ENCODE data around the gene PAX2. TPM values are rescaled to one million over a fixed set of nuclear protein-coding genes. Genes with fewer than 3 reads are reported as not detected.

Gene PAX2
- total RNA-seq, 1 donor from 2014 or later = not detected

- DNase-seq (no peak), ATAC-seq (no peak)
- Histone ChIP-seq H3K27me3 (ENCODE audit: low read depth) (peaks cover 75% of the 10 kb centered on the region), H3K4me3 (no peak overlapping the region), H3K4me1 (no peaks in the 10 kb centered on the region), H3K36me3 (no peaks in the 10 kb centered on the region), H3K9me3 (no peaks in the 10 kb centered on the region), H3K27ac (no peak overlapping the region)
- intact Hi-C loops (cut with DNase I) = no loop called here
- no peak for TF ChIP-seq CTCF (IDR thresholded peaks at IDR 0.05)
These were observed 67.6 kb downstream of the PAX2 start for GRCh38 chr10:100812978-100813377.

- intact Hi-C loops (cut with DNase I) = no loop called here
- no peak overlapping the region for H3K27ac ChIP-seq
- peaks cover 82% of the 10 kb centered on the region for H3K27me3 ChIP-seq (ENCODE audit: low read depth)
- no peak for TF ChIP-seq CTCF (IDR thresholded peaks at IDR 0.05)
- no peaks in the 10 kb centered on the region for H3K36me3 ChIP-seq
- no peaks in the 10 kb centered on the region for H3K4me1 ChIP-seq
- H3K9me3 ChIP-seq = no peaks in the 10 kb centered on the region
- ATAC-seq = no peak
- H3K4me3 ChIP-seq = no peak overlapping the region
- DNase-seq = no peak
These were observed 69.5 kb downstream of the PAX2 start for GRCh38 chr10:100814751-100815474.

- intact Hi-C loops (cut with DNase I) = no loop called here
- DNase-seq = no peak
- H3K27me3 ChIP-seq (ENCODE audit: low read depth) = peaks cover 87% of the 10 kb centered on the region
- no peaks in the 10 kb centered on the region for H3K36me3 ChIP-seq
- no peaks in the 10 kb centered on the region for H3K9me3 ChIP-seq
- no peak for TF ChIP-seq CTCF (IDR thresholded peaks at IDR 0.05)
- ATAC-seq = no peak
- H3K4me1 ChIP-seq = no peaks in the 10 kb centered on the region
- H3K27ac ChIP-seq = no peak overlapping the region
- no peak overlapping the region for H3K4me3 ChIP-seq
These were observed 71.3 kb downstream of the PAX2 start for GRCh38 chr10:100816671-100817070.

- H3K27me3 ChIP-seq (ENCODE audit: low read depth) = peaks cover 85% of the 10 kb centered on the region
- H3K9me3 ChIP-seq = no peaks in the 10 kb centered on the region
- ATAC-seq = no peak
- no peak overlapping the region for H3K4me3 ChIP-seq
- DNase-seq = no peak
- H3K27ac ChIP-seq = no peak overlapping the region
- intact Hi-C loops (cut with DNase I) = no loop called here
- H3K36me3 ChIP-seq = no peaks in the 10 kb centered on the region
- no peak for TF ChIP-seq CTCF (IDR thresholded peaks at IDR 0.05)
- H3K4me1 ChIP-seq = no peaks in the 10 kb centered on the region
These were observed 72.0 kb downstream of the PAX2 start for GRCh38 chr10:100817268-100817839.

DNA sequence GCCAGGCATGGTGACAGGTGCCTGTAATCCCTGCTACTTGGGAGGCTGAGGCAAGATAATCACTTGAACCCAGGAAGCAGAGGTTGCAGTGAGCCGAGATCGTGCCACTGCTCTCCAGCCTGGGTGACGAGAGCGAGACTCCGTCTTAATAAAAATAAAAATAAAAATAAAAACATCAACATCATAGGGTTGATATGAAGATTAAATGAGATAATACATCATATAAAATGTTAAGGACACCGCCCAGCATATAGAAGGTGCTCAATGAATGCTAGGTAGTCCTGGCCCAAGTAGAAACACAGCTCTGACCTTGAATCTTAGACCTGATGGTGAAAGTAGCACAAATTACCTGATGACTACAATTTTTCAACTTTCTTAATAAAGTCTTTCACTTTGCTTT lies 74.0 kb downstream of the PAX2 start:
- Histone ChIP-seq H3K4me1 (no peaks in the 10 kb centered on the region), H3K27me3 (ENCODE audit: low read depth) (peaks cover 86% of the 10 kb centered on the region), H3K27ac (no peak overlapping the region), H3K9me3 (no peaks in the 10 kb centered on the region), H3K4me3 (no peak overlapping the region), H3K36me3 (no peaks in the 10 kb centered on the region)
- intact Hi-C loops (cut with DNase I) = no loop called here
- ATAC-seq (no peak), DNase-seq (no peak)
- no peak for TF ChIP-seq CTCF (IDR thresholded peaks at IDR 0.05)

All from lower lobe of right lung (tissue), 2 donors.